SK-N-SH (cell line): ENCODE measurements around the gene ZSCAN30.

Source experiments
- CTCF ChIP-seq: fragments of 200-600 bp; sonication (generic); IDR thresholded peaks from 2 replicates; pipeline ENCODE4 v1.6.1; 2017; ENCODE audit warnings: antibody characterized with exemption, mild to moderate bottlenecking, moderate library complexity
- ELF1 ChIP-seq: IDR thresholded peaks from 2 replicates; pipeline ENCODE4 v1.4.0; 2012
- POLR2AphosphoS5 ChIP-seq: IDR thresholded peaks from 2 replicates; pipeline ENCODE4 v1.6.1; 2012; ENCODE audit warnings: low read depth, low read length
- RXRA ChIP-seq: IDR thresholded peaks from 2 replicates; pipeline ENCODE4 v1.4.0; 2012; ENCODE audit warnings: low read depth, mild to moderate bottlenecking, borderline replicate concordance
- ZBTB33 ChIP-seq: IDR thresholded peaks from 2 replicates; pipeline ENCODE4 v1.4.0; 2012; ENCODE audit warnings: low read depth, borderline replicate concordance

DNA sequence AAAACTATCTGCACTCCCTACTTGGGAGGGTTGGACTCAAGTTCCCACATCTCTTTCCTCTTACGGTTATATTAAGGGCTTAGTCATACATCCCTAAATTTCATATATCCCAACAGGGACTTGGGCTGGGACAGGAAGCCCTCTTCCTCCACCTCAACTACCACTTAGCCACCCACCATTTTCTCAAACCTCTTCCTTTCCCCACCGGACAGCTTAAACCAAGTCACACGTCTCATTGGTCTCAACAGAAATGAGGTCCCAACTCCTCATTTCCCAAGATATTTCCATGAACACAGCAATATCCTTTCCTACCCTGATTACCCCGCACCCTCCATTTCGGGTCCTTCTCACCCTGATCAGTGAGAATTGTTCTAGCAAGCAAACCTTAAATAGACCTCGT, 736 bp downstream of the ZSCAN30 start:
- TF ChIP-seq ELF1 (no peak), CTCF (no peak), ZBTB33 (no peak), POLR2AphosphoS5 (no peak), RXRA (no peak)
